NK-92 (cell line): ENCODE data around the gene SND1.
"Not testable (repeated sequence)": the region's sequence is repeated elsewhere in the genome, so short reads cannot be mapped to it uniquely, and the experiment has no call there.

Experiments
- DNase-seq: peaks from one replicate; lab custom pipeline; 2025; ENCODE audit not compliant: unreplicated experiment; lab: John Stamatoyannopoulos, UW

Gene SND1

DNA sequence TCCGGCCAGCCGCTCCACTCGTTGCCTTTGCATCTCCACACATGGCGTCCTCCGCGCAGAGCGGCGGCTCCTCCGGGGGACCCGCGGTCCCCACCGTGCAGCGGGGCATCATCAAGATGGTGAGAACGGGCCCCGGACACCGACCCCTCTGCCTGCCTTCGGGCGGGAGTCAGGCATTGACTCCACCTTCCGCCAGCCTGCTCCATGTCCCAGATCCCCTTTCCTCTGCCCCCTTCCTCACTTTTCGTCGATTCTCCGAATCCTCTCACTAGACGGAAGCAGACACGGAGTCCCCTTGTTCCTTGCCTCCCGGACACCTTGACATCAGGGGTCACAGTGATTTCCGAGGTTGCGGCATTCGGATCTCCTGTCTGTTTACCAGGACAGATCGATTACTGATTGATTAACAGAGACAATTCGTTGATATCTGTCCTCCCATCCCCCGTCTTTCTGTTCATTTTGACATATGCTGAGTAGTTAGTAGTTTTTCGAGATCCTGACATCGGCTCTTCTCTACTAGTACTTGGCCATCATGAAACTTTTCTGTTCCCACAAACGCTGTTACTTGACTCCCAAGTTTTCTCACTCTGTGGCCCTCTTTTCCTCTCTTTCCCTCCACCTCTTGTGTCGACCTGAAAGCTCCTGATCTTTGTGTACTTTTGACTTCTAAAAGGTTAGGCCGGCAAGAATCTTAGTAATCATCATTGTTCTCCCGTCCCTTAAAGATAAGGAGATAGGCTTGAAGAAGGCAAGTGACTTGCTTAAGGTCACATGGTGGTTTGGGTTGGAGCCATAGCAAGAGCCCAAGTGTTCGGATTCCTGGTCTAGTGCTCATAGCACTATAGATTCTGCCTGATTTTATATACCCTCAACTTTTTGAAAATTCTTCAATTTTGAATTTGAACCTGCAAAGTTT, 597 bp downstream of the SND1 start:
- DNase-seq, result no peak

GRCh38 chr7:127653396-127653795, 1.4 kb downstream of the SND1 start:
- DNase-seq, result no peak

- DNase-seq, result no peak
Measured at GRCh38 chr7:127654404-127655394, 2.7 kb downstream of the SND1 start.

- no peak for DNase-seq
Measured at GRCh38 chr7:127655720-127656119, 3.7 kb downstream of the SND1 start.

GRCh38 chr7:127657500-127657899, 5.5 kb downstream of the SND1 start:
- DNase-seq, result no peak

DNA sequence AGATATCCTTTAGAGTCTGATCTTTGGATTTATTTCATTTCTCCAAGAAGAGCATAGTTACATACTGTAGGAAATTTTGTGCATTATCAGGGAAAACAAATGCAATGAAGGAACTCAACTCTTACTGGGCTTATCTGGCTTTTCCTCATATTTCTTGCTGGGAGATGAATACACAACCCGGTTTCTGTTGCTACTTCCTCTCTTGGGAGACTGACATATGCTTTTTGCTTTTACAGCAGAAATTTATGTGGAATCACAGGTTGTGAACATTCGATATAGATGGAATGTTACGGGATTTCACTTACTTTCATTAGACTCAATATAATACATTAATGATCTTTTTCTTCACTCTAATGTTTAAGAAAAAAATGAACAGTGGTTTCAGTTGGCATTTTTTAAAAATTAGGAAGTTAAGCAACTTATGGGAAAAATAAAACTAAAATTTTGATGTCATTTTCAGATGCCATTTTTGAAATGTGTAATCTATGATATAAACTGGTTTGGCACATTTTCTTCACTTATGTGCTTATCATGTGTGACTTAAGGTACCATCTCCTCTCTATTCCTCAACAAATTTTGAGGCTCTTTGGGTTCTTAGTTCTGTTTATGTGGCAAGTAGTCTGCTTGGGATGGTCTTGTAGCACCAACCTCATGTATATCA, 7.1 kb downstream of the SND1 start:
- DNase-seq, result no peak

GRCh38 chr7:127665922-127666321, 13.9 kb downstream of the SND1 start:
- no peak for DNase-seq

GRCh38 chr7:127666602-127667001, 14.6 kb downstream of the SND1 start:
- DNase-seq, result no peak

DNA sequence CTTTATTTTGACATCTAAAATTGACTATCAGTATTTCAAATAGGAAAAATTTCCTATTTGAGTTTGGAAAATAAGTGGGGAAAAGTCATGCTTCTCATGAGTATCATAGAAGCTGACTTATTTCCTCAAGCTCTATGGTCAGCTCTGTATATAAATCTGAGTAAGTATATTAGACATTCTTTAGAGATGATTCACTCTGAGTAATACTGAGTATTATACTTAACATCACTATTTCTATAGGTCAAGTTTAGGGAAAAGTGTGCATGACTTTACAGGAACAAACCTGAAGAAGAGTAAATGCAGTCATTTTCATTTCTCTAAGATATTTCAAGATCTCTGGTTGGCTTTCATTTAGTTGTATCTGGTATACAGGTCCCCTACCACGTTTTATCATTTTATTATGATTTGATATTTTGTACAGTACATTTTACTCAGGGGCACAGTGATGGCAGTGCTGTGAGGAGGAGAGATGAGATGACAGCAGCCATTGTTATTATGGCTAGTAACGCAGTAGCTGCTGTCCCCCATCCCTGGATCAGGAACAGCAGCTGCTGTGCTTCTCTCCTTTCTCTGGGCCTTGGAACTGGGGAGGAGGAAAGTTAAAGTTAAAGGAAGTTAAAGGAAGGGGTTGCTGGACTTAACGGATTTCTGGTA, 15.2 kb downstream of the SND1 start:
- no peak for DNase-seq

GRCh38 chr7:127667759-127668530, 16.0 kb downstream of the SND1 start:
- DNase-seq, result no peak

DNA sequence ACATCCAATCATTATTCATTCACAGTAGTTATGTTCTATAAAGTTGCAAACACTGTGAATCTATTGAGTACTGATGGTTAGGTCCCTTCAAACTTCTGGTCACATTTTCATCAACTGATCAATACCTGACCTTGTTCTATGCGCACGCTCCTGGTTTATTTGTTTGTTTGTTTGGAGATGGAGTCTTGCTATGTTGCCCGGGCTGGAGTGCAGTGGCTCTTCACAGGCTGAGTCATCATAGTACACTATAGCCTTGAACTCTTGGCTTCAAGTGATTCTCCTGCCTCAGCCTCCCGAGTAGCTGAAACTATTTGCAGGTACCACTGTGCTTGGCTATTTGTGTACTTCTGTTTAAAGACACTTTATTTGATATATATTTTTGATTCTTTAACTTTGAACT, 19.3 kb downstream of the SND1 start:
- DNase-seq, result no peak

- no peak for DNase-seq
Measured at GRCh38 chr7:127673902-127674301, 21.9 kb downstream of the SND1 start.

DNA sequence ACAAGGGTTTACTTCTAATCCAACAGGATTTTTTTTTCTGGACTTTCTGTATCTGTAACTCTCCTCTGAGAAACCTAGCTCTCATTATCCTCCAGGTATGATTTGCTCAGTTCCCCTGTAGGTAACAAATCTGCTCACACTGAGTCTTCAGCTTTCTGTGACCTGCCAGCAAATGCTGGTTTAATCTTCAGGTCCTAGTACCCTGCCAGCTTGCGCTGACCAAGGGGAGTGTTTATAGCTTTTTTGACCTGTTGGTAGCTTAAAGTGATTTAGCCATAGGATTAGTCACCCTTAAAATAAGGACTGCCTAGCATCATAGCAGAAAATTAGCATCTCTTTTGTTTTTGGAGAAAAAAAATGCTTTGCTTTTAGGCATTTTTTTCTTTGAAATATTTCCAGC, 22.4 kb downstream of the SND1 start:
- no peak for DNase-seq

GRCh38 chr7:127674923-127675322, 22.9 kb downstream of the SND1 start:
- not testable (repeated sequence) for DNase-seq

DNA sequence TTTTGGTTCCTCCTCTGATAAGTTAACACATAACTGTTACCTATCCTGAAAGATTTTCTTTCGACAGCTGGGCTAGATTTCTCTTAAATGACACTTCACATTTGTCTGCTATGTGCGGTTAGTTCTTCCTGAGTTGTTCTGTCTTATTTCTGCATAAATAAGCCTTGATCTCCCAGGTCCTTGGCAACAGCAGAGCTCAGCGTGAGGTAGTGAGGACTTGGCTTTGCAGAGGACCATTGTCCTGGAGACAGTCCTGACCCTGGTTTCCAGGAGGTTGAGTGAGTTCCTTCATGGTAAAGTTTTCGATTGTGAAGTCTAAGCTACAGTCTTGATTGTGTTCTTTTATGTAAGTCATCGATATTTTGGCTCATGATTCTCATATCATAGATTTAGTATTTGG, 23.7 kb downstream of the SND1 start:
- DNase-seq, result no peak

DNA sequence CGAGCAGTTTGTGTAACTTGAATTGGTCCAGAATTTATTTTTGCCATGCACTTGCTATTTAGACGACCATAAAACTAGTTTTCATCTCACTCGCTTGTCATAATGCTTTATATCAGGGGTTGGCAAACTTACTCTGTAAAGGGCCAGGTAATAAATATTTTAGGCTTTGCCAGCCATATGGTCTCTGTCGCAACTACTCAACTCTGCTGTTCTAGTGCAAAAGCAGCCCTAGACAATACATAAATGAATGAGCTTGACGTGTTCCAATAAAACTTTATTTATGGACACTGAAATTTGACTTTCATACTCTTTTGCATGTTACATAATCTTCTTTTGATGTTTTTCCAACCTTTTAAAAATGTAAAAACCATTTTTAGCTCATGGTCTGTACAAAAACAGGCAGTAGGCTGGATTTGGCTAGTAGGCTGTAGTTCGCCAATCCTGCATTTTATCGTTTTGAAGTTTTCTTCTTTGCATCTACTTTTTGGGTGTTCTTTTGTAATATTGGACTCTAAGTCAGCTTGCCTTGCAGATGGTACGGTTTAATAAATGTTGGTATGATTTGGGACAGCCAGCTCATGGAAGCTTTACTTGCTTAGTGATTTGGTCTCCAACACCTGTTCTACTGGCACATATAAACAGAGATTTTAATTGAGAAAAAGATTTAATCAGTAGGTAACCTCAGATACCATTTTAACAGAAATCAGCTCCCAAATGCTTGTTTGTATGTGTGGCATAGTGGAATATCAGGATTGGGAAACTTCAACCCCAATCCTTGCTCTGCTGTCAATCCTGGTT, 25.6 kb downstream of the SND1 start:
- no peak for DNase-seq

DNA sequence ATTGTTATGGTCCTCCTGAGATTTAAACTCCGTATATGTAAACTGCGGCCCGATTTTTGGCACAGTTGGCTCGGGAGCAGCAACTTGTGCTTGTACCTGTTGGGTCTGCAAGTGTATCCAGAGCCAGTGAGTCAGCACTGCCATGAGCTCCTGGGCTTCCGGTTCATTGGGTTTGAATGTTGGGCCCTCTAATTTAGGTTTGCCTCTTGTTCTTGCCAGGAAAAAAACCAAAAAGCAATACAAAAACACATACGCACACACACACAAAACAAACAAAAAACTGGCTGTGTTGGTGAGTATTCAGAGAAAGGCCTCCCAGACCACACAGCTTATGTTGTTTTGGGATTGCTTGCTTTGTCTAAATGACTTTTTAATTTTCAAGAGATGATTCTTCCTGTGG, 26.3 kb downstream of the SND1 start:
- DNase-seq, result no peak

- DNase-seq, result no peak
Measured at GRCh38 chr7:127678947-127679346, 27.0 kb downstream of the SND1 start.

- no peak for DNase-seq
Measured at GRCh38 chr7:127680983-127681382, 29.0 kb downstream of the SND1 start.
